PFSK-1 (cell line): ENCODE results near the gene CELF4.

Experiments
- POLR2AphosphoS5 ChIP-seq: IDR thresholded peaks from 2 replicates; pipeline ENCODE4 v1.6.1; 2012; ENCODE audit warnings: low read depth, mild to moderate bottlenecking, control low read depth, low read length, moderate library complexity
- SIN3A ChIP-seq: IDR thresholded peaks from 2 replicates; pipeline ENCODE4 v1.6.1; 2012; ENCODE audit warnings: mild to moderate bottlenecking, low read length, moderate library complexity, borderline replicate concordance; ENCODE audit not compliant: insufficient read depth
- TAF1 ChIP-seq: IDR thresholded peaks from 2 replicates; pipeline ENCODE4 v1.6.1; 2012; ENCODE audit warnings: low read length, control low read depth, borderline replicate concordance; ENCODE audit not compliant: insufficient read depth

DNA sequence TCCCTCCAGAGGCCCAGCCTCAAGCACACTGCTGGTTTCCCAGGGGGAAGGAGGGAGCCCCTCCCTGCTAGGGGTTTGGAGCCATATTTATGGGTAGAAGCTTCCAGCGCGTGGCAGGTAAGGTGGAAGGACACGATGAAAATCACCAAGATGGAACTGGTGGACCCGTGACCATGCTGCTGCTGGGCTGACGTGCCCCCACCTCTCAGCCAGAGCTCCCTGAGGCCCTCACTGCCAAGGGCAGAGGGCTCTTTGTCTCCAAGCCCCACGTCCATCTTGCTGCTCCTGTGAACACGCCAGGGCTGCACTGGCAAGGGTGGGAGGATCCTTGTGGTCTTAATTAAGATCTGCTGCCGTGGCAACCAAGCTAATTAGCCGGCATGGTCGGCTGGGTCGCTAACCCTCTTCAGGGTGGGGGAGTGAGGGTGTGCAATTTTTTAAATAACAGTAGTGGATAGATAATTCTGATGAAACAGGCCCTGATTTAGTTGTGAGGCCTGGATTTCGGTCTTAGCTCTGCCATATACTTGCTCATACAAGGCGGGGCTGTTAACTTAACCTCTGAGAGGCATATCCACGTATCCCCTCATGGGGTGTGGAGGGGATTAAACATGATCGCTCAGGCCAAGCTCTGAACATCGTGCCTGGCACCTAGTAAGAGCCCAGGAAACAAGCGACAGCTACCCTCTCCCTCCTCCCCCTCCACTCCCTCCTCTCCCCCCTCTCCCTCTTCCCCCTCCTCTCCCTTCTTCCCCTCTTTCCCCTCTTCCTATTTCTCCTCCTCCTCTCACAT, 232.8 kb downstream of the CELF4 start:
- TF ChIP-seq TAF1 (no peak), POLR2AphosphoS5 (no peak), SIN3A (no peak)
